Progenitor cell of endocrine pancreas (in vitro differentiated cells): ENCODE data around the gene DHRS9. TPM values are rescaled to one million over a fixed set of nuclear protein-coding genes. Genes with fewer than 3 reads are reported as not detected.

Experiments
- DNase-seq: peaks from one replicate; pipeline ENCODE4 v3.0.0; 2021; ENCODE audit warnings: low spot score; ENCODE audit not compliant: unreplicated experiment
- H3K27ac Mint-ChIP-seq: 2 replicates; pipeline ENCODE4 v1.8.0; 2021; ENCODE audit warnings: mild to moderate bottlenecking, moderate library complexity, mixed read lengths
- H3K27me3 Mint-ChIP-seq: 2 replicates; pipeline ENCODE4 v1.8.0; 2021; ENCODE audit warnings: mixed read lengths
- H3K36me3 Mint-ChIP-seq: 2 replicates; pipeline ENCODE4 v1.8.0; 2022; ENCODE audit warnings: mixed read lengths; ENCODE audit not compliant: insufficient read depth
- H3K4me1 Mint-ChIP-seq: 2 replicates; pipeline ENCODE4 v1.8.0; 2021; ENCODE audit warnings: low read depth, mixed read lengths
- H3K4me3 Mint-ChIP-seq: 2 replicates; pipeline ENCODE4 v1.8.0; 2021; ENCODE audit warnings: low read depth, mild to moderate bottlenecking, moderate library complexity, mixed read lengths
- H3K9me3 Mint-ChIP-seq: 2 replicates; pipeline ENCODE4 v1.8.0; 2021; ENCODE audit warnings: low read depth, mixed read lengths
- total RNA-seq: library from RNA; stranded (reverse); gene quantifications from 2 replicates; pipeline ENCODE4 v1.2.1, GENCODE V29; 2021
- TF ChIP-seq, protein P1 (sequence below): fragments of 200-600 bp; sonication (generic); IDR thresholded peaks from one replicate; pipeline ENCODE4 v1.5.0; 2021; ENCODE audit warnings: antibody characterized with exemption, mild to moderate bottlenecking; ENCODE audit not compliant: unreplicated experiment

DHRS9 gene
- total RNA-seq, 1 donor from 2014 or later = not detected

DNA sequence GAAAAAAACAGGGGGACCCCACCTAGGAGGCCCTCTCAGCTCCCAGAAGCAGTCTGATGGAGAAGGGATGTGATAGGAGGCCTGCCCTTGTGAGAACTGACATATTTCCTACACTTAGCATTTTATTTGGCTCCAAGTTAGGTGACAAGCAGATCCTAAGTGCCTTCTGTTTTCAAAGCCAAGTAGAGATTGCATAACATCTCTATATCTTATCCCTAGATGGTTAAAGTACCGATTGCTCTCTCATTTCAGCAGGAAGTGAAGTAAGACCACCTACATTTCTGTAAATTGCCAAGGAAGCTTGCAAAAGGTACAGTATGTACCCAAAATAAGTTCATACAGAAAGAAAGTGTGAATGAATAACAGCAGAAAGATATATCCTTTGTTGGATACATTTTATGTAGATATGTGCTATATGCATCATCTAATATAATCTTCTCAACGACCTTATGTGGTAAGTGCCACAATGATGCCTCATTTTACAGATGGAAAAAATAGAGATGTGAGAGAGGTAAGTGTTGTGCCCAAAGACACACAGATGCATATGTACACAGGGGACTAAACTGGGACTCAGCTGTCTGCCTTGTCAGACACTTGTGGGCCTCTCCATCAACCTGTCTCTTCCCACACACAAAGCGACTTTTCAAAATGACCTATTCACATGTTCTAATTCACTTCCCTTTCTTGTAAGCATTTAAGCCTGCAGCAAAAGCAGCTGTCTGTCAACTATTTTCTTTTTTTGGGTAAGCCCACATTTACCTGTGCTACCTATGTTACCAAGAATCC lies 38.9 kb downstream of the DHRS9 start:
- Mint-ChIP-seq H3K4me3 (no peak overlapping the region), H3K36me3 (no peaks in the 10 kb centered on the region), H3K4me1 (peaks cover under 1% of the 10 kb centered on the region), H3K27me3 (peaks cover 26% of the 10 kb centered on the region), H3K9me3 (no peaks in the 10 kb centered on the region), H3K27ac (no peak overlapping the region)
- TF ChIP-seq, protein P1, sequence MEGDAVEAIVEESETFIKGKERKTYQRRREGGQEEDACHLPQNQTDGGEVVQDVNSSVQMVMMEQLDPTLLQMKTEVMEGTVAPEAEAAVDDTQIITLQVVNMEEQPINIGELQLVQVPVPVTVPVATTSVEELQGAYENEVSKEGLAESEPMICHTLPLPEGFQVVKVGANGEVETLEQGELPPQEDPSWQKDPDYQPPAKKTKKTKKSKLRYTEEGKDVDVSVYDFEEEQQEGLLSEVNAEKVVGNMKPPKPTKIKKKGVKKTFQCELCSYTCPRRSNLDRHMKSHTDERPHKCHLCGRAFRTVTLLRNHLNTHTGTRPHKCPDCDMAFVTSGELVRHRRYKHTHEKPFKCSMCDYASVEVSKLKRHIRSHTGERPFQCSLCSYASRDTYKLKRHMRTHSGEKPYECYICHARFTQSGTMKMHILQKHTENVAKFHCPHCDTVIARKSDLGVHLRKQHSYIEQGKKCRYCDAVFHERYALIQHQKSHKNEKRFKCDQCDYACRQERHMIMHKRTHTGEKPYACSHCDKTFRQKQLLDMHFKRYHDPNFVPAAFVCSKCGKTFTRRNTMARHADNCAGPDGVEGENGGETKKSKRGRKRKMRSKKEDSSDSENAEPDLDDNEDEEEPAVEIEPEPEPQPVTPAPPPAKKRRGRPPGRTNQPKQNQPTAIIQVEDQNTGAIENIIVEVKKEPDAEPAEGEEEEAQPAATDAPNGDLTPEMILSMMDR = no peak
- no peak for DNase-seq

DNA sequence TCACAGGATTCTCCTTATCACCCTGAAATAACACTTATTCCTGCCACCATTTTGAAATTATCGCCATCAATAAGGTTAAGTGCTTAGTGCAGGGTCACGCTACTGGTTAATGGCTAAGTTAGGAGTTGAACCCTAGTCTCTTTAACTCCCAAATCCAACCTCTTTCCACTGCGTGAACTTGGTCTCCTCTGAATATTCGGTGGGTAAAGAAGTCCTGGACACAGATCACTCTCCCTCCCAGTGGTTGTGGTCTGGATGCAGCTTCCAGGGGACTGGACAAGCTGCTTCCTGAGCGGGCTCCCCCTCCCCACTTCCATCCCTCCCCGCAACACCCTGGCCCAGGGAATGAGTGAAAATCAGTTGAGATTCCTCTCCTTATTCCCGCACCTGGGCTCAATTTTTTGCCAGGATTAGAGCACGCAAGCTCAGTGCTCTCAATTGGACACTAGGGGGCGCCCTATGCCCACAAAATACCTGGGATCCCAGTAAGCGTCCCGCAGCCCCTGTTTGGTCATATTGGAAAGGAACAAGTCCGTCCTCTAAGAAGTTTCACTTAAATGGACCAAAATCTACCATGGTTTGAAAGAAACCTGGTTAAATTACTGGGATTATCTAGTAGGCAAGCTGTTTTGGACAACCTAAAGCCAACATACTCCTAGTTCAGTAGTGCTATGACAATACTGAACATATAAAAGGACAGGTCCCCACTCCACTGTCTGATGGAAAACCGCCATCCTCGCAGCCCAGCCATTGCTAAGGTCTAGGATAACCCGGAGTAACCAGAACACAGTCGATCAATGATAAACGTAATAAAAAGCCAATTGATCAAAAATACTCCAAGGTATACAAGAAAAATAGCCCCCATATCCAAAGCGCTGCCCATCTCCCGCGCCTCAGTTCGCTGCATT lies 40.4 kb downstream of the DHRS9 start:
- peaks cover 24% of the 10 kb centered on the region for H3K27me3 Mint-ChIP-seq

DNA sequence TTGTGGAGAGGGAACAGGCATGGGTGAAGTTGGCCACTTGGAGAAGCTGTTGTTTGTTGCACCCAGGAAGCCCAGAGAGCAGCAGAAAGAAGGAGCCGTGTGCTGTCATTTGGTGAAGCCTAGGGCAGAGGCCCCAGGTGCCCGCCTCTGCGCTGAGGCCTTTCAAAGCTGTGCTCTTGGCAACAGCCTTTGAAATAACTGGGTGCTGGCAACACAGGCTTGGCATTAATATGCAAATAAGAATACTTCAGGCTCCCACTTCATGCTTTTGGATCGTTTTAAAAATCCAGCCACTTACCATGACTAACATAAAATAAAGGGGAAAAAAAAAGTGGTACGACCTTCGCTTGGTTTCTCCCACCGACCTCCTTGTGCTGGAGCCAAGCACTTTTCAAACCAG lies 41.1 kb downstream of the DHRS9 start:
- Mint-ChIP-seq H3K9me3 (no peaks in the 10 kb centered on the region), H3K4me1 (no peaks in the 10 kb centered on the region), H3K4me3 (no peak overlapping the region), H3K27me3 (peaks cover 24% of the 10 kb centered on the region), H3K27ac (no peak overlapping the region), H3K36me3 (no peaks in the 10 kb centered on the region)
- DNase-seq = no peak
- TF ChIP-seq, protein P1 = no peak

More for the DNA sequence above, 40.4 kb downstream of the DHRS9 start:
- no peaks in the 10 kb centered on the region for H3K9me3 Mint-ChIP-seq
- no peaks in the 10 kb centered on the region for H3K36me3 Mint-ChIP-seq
- H3K4me3 Mint-ChIP-seq = no peak overlapping the region
- H3K27ac Mint-ChIP-seq = no peak overlapping the region
- TF ChIP-seq, protein P1 = peak; percentile 94
- DNase-seq = peak; percentile 77
- no peaks in the 10 kb centered on the region for H3K4me1 Mint-ChIP-seq

DNA sequence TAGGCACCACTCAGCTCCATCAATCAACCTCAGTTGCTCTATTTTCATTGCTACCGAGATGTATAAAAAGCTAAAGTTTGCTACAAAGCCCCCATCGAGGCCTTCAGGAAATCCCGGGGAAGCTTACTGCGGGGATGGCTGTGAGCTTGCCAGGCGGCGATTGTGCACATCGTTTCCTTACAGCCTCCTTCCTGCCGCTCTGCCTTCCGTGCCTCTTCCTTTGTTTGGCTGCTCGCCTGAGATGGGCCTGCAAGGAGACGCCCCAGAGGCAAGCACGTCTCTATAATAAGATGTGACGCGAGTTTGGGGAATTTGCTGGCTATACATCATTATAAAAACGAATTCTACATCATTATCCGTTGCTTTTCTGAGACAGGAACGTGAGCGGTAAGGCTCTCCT lies 41.6 kb downstream of the DHRS9 start:
- Mint-ChIP-seq H3K27me3 (peaks cover 24% of the 10 kb centered on the region), H3K4me3 (no peak overlapping the region), H3K36me3 (no peaks in the 10 kb centered on the region), H3K4me1 (no peaks in the 10 kb centered on the region), H3K27ac (no peak overlapping the region), H3K9me3 (no peaks in the 10 kb centered on the region)
- TF ChIP-seq, protein P1 = no peak
- DNase-seq = no peak

- TF ChIP-seq, protein P1 = no peak
- H3K4me3 Mint-ChIP-seq = no peak overlapping the region
- H3K36me3 Mint-ChIP-seq = no peaks in the 10 kb centered on the region
- no peaks in the 10 kb centered on the region for H3K4me1 Mint-ChIP-seq
- no peaks in the 10 kb centered on the region for H3K9me3 Mint-ChIP-seq
- H3K27ac Mint-ChIP-seq = no peak overlapping the region
- no peak for DNase-seq
- peaks cover 29% of the 10 kb centered on the region for H3K27me3 Mint-ChIP-seq
Observed at GRCh38 chr2:169112841-169113240, 43.5 kb downstream of the DHRS9 start.
